K562 (cell line): ENCODE results near the gene YEATS2. TPM values are rescaled to one million over a fixed set of nuclear protein-coding genes. Genes with fewer than 3 reads are reported as not detected.

Experiments used
- BRF1 ChIP-seq: IDR thresholded peaks from 3 replicates; pipeline ENCODE4 v1.6.1; 2011; ENCODE audit warnings: borderline replicate concordance, mild to moderate bottlenecking; ENCODE audit not compliant: insufficient read length; ENCODE audit errors: extremely low read depth
- JUN ChIP-seq, 2 experiments: sonication (generic) in 1 of 2; formaldehyde crosslinking in 1 of 2; IDR thresholded peaks; 2 replicates each; pipeline versions ENCODE4 v1.6.1 to v1.8.0; 2012 to 2022; ENCODE audit warnings: borderline replicate concordance in 2 of 2, mild to moderate bottlenecking in 2 of 2, improper control_type of control experiment in 1 of 2, low read depth in 1 of 2, low read length in 1 of 2, missing genetic modification reagents in 1 of 2
- MCM2 ChIP-seq: fragments of 450-650 bp; IDR thresholded peaks from 2 replicates; pipeline ENCODE4 v1.6.1; 2017; ENCODE audit warnings: low read depth, mild to moderate bottlenecking
- PKNOX1 ChIP-seq: fragments of 450-650 bp; IDR thresholded peaks from 2 replicates; pipeline ENCODE4 v1.6.1; 2016
- RHOXF2B ChIP-seq: fragments of 250-450 bp; sonication (Bioruptor Pico); conservative IDR thresholded peaks from 2 replicates; pipeline ENCODE4 v1.5.1; 2021
- TEAD2 ChIP-seq: fragments of 450-650 bp; IDR thresholded peaks from 2 replicates; pipeline ENCODE4 v1.6.1; 2016; ENCODE audit warnings: missing genetic modification characterization, control low read depth, missing compliant biosample characterization
- ZNF280B ChIP-seq: fragments of 250-450 bp; sonication (Bioruptor Pico); IDR thresholded peaks from 2 replicates; pipeline ENCODE4 v1.5.1; 2021; ENCODE audit warnings: mild to moderate bottlenecking
- polyA plus RNA-seq, 8 experiments: library from polyadenylated mRNA; depleted of rRNA in 4 of 8; stranded (reverse) in 5 of 8; unstranded in 3 of 8; fragments of >200 nt; fragmentation: Nextera tagmentation in 2 of 8; fragmentation: Illumina TruSeq in 1 of 8; extraction: Ambion mirVana in 2 of 8; extraction: Trizol in 1 of 8; gene quantifications; 2 replicates each; pipeline versions ENCODE4 v1.2.1 to v1.2.3, GENCODE V29; 2011 to 2014; ENCODE audit warnings: inconsistent platforms in 1 of 8, missing spikeins in 1 of 8
- total RNA-seq, 7 experiments: library from RNA; depleted of rRNA in 6 of 7; stranded (reverse); fragments of >200 nt in 6 of 7; fragmentation: Illumina TruSeq in 2 of 7; extraction: Trizol in 2 of 7; gene quantifications; 2 replicates each; pipeline versions ENCODE4 v1.2.1 to v1.2.3, GENCODE V29; 2011 to 2021; ENCODE audit warnings: low replicate concordance in 1 of 7
- TF ChIP-seq, protein P1 (sequence below): fragments of 450-650 bp; IDR thresholded peaks from 2 replicates; pipeline ENCODE4 v1.6.1; 2016; ENCODE audit warnings: mild to moderate bottlenecking

Gene YEATS2
- total and polyA plus RNA-seq, 9 of the 15 experiments (the other 6 are each of a cell fraction or from before 2014, with no cell fraction given): 1.8 to 35.2 (median 19.0) TPM

- TF ChIP-seq MCM2: no peak
- TF ChIP-seq, protein P1, sequence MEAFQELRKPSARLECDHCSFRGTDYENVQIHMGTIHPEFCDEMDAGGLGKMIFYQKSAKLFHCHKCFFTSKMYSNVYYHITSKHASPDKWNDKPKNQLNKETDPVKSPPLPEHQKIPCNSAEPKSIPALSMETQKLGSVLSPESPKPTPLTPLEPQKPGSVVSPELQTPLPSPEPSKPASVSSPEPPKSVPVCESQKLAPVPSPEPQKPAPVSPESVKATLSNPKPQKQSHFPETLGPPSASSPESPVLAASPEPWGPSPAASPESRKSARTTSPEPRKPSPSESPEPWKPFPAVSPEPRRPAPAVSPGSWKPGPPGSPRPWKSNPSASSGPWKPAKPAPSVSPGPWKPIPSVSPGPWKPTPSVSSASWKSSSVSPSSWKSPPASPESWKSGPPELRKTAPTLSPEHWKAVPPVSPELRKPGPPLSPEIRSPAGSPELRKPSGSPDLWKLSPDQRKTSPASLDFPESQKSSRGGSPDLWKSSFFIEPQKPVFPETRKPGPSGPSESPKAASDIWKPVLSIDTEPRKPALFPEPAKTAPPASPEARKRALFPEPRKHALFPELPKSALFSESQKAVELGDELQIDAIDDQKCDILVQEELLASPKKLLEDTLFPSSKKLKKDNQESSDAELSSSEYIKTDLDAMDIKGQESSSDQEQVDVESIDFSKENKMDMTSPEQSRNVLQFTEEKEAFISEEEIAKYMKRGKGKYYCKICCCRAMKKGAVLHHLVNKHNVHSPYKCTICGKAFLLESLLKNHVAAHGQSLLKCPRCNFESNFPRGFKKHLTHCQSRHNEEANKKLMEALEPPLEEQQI: peak; percentile 30; the same call in 1 of the 2 replicates
- no peak for TF ChIP-seq BRF1
- TF ChIP-seq PKNOX1: no peak
- TF ChIP-seq ZNF280B (CRISPR knock-in tag): peak; percentile 95
- peak; percentile 48; the same call in 1 of the 2 replicates for TF ChIP-seq JUN (IDR thresholded peaks at IDR 0.05; ENCODE audit: borderline replicate concordance, low read depth, low read length)
- TF ChIP-seq JUN (CRISPR knock-in tag; IDR thresholded peaks at IDR 0.05; ENCODE audit: borderline replicate concordance): no peak
- TF ChIP-seq RHOXF2B: no peak
- TF ChIP-seq TEAD2: no peak
- TF ChIP-seq, all 486 proteins: peak for 21
These were observed 44.2 kb upstream of the YEATS2 start (continued) for GRCh38 chr3:183653209-183654064.
